ENCODE results near the gene HID1.
"Not testable (repeated sequence)": the region's sequence is repeated elsewhere in the genome, so short reads cannot be mapped to it uniquely, and the experiment has no call there.

Gene HID1

GRCh38 chr17:74970395-74970794 is 2.2 kb downstream of the HID1 start:
- no peak overlapping the region for H3K4me3 ChIP-seq (ENCODE audit: low read depth, low read length)
- in situ Hi-C loops (cut with HindIII; ENCODE audit: low sequenced_read_pairs), result no loop called here
- no peak for DNase-seq (ENCODE audit: low read depth)
- no peak for TF ChIP-seq CTCF (IDR thresholded peaks at IDR 0.05; ENCODE audit: low read depth, low read length, missing control alignments)

- H3K4me3 ChIP-seq (ENCODE audit: low read depth, low read length); in situ Hi-C loops (cut with HindIII; ENCODE audit: low sequenced_read_pairs); DNase-seq (ENCODE audit: low read depth): not testable (repeated sequence)
These were observed 3.1 kb downstream of the HID1 start for GRCh38 chr17:74969501-74969900.

- in situ Hi-C loops (cut with HindIII; ENCODE audit: low sequenced_read_pairs), result no loop called here
- DNase-seq (ENCODE audit: low read depth), result no peak
- H3K4me3 ChIP-seq (ENCODE audit: low read depth, low read length), result no peak overlapping the region
- TF ChIP-seq CTCF (IDR thresholded peaks at IDR 0.05; ENCODE audit: low read depth, low read length, missing control alignments), result no peak
These were observed 4.2 kb downstream of the HID1 start for GRCh38 chr17:74968361-74968780.

GRCh38 chr17:74964988-74965622 is 7.5 kb downstream of the HID1 start:
- no peak for DNase-seq (ENCODE audit: low read depth)
- no peak overlapping the region for H3K4me3 ChIP-seq (ENCODE audit: low read depth, low read length)
- in situ Hi-C loops (cut with HindIII; ENCODE audit: low sequenced_read_pairs), result no loop called here

GRCh38 chr17:74964246-74964761 is 8.3 kb downstream of the HID1 start:
- no peak for DNase-seq (ENCODE audit: low read depth)
- no peak for TF ChIP-seq CTCF (IDR thresholded peaks at IDR 0.05; ENCODE audit: low read depth, low read length, missing control alignments)
- H3K4me3 ChIP-seq (ENCODE audit: low read depth, low read length), result no peak overlapping the region
- in situ Hi-C loops (cut with HindIII; ENCODE audit: low sequenced_read_pairs), result no loop called here

More at GRCh38 chr17:74964988-74965622, 7.5 kb downstream of the HID1 start:
- TF ChIP-seq CTCF (IDR thresholded peaks at IDR 0.05; ENCODE audit: low read depth, low read length, missing control alignments), result no peak

- H3K4me3 ChIP-seq (ENCODE audit: low read depth, low read length), result no peak overlapping the region
- TF ChIP-seq CTCF (IDR thresholded peaks at IDR 0.05; ENCODE audit: low read depth, low read length, missing control alignments), result peak; percentile 19
- no peak for DNase-seq (ENCODE audit: low read depth)
- in situ Hi-C loops (cut with HindIII; ENCODE audit: low sequenced_read_pairs), result no loop called here
These were observed 8.9 kb downstream of the HID1 start for GRCh38 chr17:74963656-74964055.

GRCh38 chr17:74962622-74963394 is 9.8 kb downstream of the HID1 start:
- no peak overlapping the region for H3K4me3 ChIP-seq (ENCODE audit: low read depth, low read length)
- TF ChIP-seq CTCF (IDR thresholded peaks at IDR 0.05; ENCODE audit: low read depth, low read length, missing control alignments), result no peak
- DNase-seq (ENCODE audit: low read depth), result no peak
- in situ Hi-C loops (cut with HindIII; ENCODE audit: low sequenced_read_pairs), result no loop called here

Data from astrocyte of the cerebellum (primary cell).